Muscle of leg (tissue), 11 donors: Measurements from ENCODE around the gene LPP. TPM values are rescaled to one million over a fixed set of nuclear protein-coding genes. Genes with fewer than 3 reads are reported as not detected.

ENCODE experiments used
- DNase-seq: peaks from one replicate; pipeline ENCODE4 v3.0.0; 2013
- H3K27ac ChIP-seq: one replicate; pipeline ENCODE4 v1.5.1; 2013; ENCODE audit warnings: mild to moderate bottlenecking, low read length, control low read depth
- H3K27me3 ChIP-seq: one replicate; pipeline ENCODE4 v1.6.1; 2013; ENCODE audit warnings: low read length; ENCODE audit not compliant: control insufficient read depth, insufficient read depth
- H3K36me3 ChIP-seq: one replicate; pipeline ENCODE4 v1.6.1; 2013; ENCODE audit warnings: low read length; ENCODE audit not compliant: control insufficient read depth, insufficient read depth
- H3K4me1 ChIP-seq: one replicate; pipeline ENCODE4 v1.6.1; 2013; ENCODE audit warnings: low read length; ENCODE audit not compliant: control insufficient read depth, insufficient read depth
- H3K4me3 ChIP-seq: one replicate; pipeline ENCODE4 v1.5.1; 2013; ENCODE audit warnings: low read length, control low read depth
- H3K9me3 ChIP-seq: replicated peaks from 2 replicates; pipeline ENCODE4 v1.6.1; 2013; ENCODE audit warnings: low read depth, low read length; ENCODE audit not compliant: control insufficient read depth
- WGBS: methylation state at CpG from one replicate; pipeline ENCODE4 v1.1.5; 2013; ENCODE audit warnings: missing lambda C conversion rate; ENCODE audit not compliant: insufficient coverage; 5-methylcytosine and 5-hydroxymethylcytosine counted together
- polyA plus RNA-seq, 8 donors: library from polyadenylated mRNA; unstranded; fragments of 120-200 nt; gene quantifications; one replicate each; pipeline versions ENCODE4 v1.2.1 to v1.2.3, GENCODE V29; 2013; ENCODE audit warnings: inconsistent platforms in 1 of 8, low replicate concordance in 1 of 8; ENCODE audit not compliant: insufficient read length in 8 of 8, insufficient read depth in 1 of 8
- total RNA-seq: library from RNA; stranded (reverse); fragments of 120-200 nt; gene quantifications from one replicate; pipeline ENCODE4 v1.2.4, GENCODE V29; 2013

LPP gene
- total and polyA plus RNA-seq, 9 donors, result 8.9 to 24.3 (median 13.5) TPM

- H3K27ac ChIP-seq, result no peak overlapping the region
Observed at GRCh38 chr3:188590557-188590956, 436.6 kb downstream of the LPP start.

GRCh38 chr3:188594139-188594538 is 440.2 kb downstream of the LPP start:
- H3K4me1 ChIP-seq, result peaks cover 4% of the 10 kb centered on the region
- no peak overlapping the region for H3K4me3 ChIP-seq
- no peaks in the 10 kb centered on the region for H3K36me3 ChIP-seq
- no peak overlapping the region for H3K27ac ChIP-seq
- DNase-seq, result peak; percentile 37
- WGBS, result 100% methylated on average over 1 of the region's 2 CpGs
- H3K9me3 ChIP-seq, result no peaks in the 10 kb centered on the region
- H3K27me3 ChIP-seq, result no peaks in the 10 kb centered on the region

More at GRCh38 chr3:188590557-188590956, 436.6 kb downstream of the LPP start:
- no peak for DNase-seq
- Histone ChIP-seq H3K4me1 (no peaks in the 10 kb centered on the region), H3K36me3 (no peaks in the 10 kb centered on the region), H3K4me3 (no peak overlapping the region), H3K9me3 (no peaks in the 10 kb centered on the region), H3K27me3 (no peaks in the 10 kb centered on the region)

- 70% methylated on average over 2 of the region's 5 CpGs for WGBS
- Histone ChIP-seq H3K36me3 (no peaks in the 10 kb centered on the region), H3K27me3 (no peaks in the 10 kb centered on the region), H3K4me3 (no peak overlapping the region), H3K27ac (peak overlapping the region; percentile 8), H3K4me1 (peaks cover 4% of the 10 kb centered on the region), H3K9me3 (no peaks in the 10 kb centered on the region)
- DNase-seq, result peak; percentile 44
Observed at GRCh38 chr3:188595890-188596376, 442.0 kb downstream of the LPP start.

- H3K36me3 ChIP-seq, result no peaks in the 10 kb centered on the region
- H3K27ac ChIP-seq, result no peak overlapping the region
- WGBS, result no CpG with 5 or more reads among the region's 3 CpGs
- H3K9me3 ChIP-seq, result no peaks in the 10 kb centered on the region
- no peak for DNase-seq
- H3K4me1 ChIP-seq, result peaks cover 4% of the 10 kb centered on the region
- H3K4me3 ChIP-seq, result no peak overlapping the region
- no peaks in the 10 kb centered on the region for H3K27me3 ChIP-seq
Observed at GRCh38 chr3:188598894-188599293, 444.9 kb downstream of the LPP start.

DNA sequence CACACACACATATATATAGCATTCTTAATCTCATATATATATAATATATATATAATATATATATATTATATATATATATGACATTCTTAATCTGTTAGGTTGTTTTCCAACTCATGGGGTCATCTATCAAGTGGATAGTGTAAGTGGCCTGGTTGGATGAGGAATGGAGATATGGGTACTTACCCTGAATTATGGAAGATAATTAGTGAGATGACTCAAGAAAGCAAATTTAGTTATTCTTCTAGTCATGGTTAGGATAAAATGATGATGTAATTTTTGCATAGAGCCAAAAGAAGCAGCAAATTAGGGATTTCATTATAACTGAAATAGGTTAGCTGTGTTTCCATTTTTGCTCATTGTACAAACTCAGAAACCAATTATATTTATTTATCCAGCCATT is 448.2 kb downstream of the LPP start:
- no peak for DNase-seq
- H3K27me3 ChIP-seq, result no peaks in the 10 kb centered on the region
- no peaks in the 10 kb centered on the region for H3K36me3 ChIP-seq
- H3K27ac ChIP-seq, result no peak overlapping the region
- peaks cover 2% of the 10 kb centered on the region for H3K4me1 ChIP-seq
- H3K4me3 ChIP-seq, result no peak overlapping the region
- H3K9me3 ChIP-seq, result no peaks in the 10 kb centered on the region

GRCh38 chr3:188602620-188603019 is 448.7 kb downstream of the LPP start:
- H3K27me3 ChIP-seq, result no peaks in the 10 kb centered on the region
- no peak for DNase-seq
- H3K27ac ChIP-seq, result no peak overlapping the region
- H3K4me3 ChIP-seq, result no peak overlapping the region
- no peaks in the 10 kb centered on the region for H3K36me3 ChIP-seq
- WGBS, result 100% methylated on average over 1 of the region's 3 CpGs
- H3K4me1 ChIP-seq, result peaks cover 2% of the 10 kb centered on the region
- H3K9me3 ChIP-seq, result no peaks in the 10 kb centered on the region

- no peaks in the 10 kb centered on the region for H3K27me3 ChIP-seq
- DNase-seq, result no peak
- no peak overlapping the region for H3K27ac ChIP-seq
- WGBS, result 33% methylated on average over 1 of the region's 1 CpG
- H3K4me1 ChIP-seq, result no peaks in the 10 kb centered on the region
- H3K9me3 ChIP-seq, result peaks cover 3% of the 10 kb centered on the region
- H3K36me3 ChIP-seq, result peaks cover 7% of the 10 kb centered on the region
- no peak overlapping the region for H3K4me3 ChIP-seq
Observed at GRCh38 chr3:188604651-188605050, 450.7 kb downstream of the LPP start.

DNA sequence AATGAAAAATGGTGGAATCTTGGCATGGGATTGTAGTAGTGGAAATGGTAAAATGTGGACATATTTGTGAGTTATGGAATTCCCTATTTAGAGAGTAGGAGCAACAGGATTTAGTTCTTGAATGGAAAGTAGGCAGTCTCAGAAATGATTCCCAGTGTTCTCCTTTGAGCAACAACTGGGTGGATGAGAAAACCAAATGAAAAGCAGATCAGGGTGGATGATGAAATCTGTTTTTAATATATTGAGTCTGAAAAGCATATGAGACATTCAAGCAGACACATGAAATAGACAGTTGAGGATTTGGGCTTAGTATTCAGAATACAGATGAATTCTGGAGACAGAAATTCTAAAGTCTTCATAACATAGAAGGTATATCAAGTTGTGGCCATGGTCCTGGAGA is 451.3 kb downstream of the LPP start:
- H3K4me3 ChIP-seq, result no peak overlapping the region
- H3K9me3 ChIP-seq, result peaks cover 3% of the 10 kb centered on the region
- no peak overlapping the region for H3K27ac ChIP-seq
- H3K27me3 ChIP-seq, result no peaks in the 10 kb centered on the region
- H3K4me1 ChIP-seq, result no peaks in the 10 kb centered on the region
- H3K36me3 ChIP-seq, result peaks cover 13% of the 10 kb centered on the region
- peak; percentile 38 for DNase-seq

DNA sequence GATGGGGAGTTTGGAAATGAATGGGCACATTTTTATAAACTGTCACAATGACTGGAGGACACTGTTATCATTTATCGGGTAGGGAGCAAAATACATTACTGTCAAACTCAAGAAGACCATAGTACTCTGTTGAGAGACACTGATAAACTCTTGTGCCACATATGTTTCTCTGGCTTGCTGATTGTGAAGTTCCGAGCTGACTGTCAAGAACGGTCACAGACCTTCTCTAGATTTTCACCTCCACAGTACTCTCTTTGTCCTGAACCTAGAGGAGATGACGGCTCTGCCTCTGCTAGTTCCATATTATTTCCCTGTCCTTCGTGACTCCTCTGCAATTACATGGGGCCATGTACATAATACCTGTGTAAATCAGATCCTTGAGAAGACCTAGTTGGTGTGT is 451.9 kb downstream of the LPP start:
- H3K27me3 ChIP-seq, result no peaks in the 10 kb centered on the region
- WGBS, result 100% methylated on average over 2 of the region's 5 CpGs
- DNase-seq, result no peak
- peaks cover 3% of the 10 kb centered on the region for H3K9me3 ChIP-seq
- H3K4me3 ChIP-seq, result no peak overlapping the region
- H3K4me1 ChIP-seq, result no peaks in the 10 kb centered on the region
- H3K27ac ChIP-seq, result no peak overlapping the region
- H3K36me3 ChIP-seq, result peaks cover 14% of the 10 kb centered on the region

- Histone ChIP-seq H3K9me3 (peaks cover 3% of the 10 kb centered on the region), H3K27ac (no peak overlapping the region), H3K36me3 (peaks cover 17% of the 10 kb centered on the region), H3K4me1 (no peaks in the 10 kb centered on the region), H3K27me3 (no peaks in the 10 kb centered on the region), H3K4me3 (no peak overlapping the region)
- DNase-seq, result no peak
Observed at GRCh38 chr3:188607805-188608315, 453.9 kb downstream of the LPP start.

- Histone ChIP-seq H3K4me3 (no peak overlapping the region), H3K9me3 (peaks cover 3% of the 10 kb centered on the region), H3K27ac (no peak overlapping the region), H3K27me3 (no peaks in the 10 kb centered on the region), H3K36me3 (peaks cover 17% of the 10 kb centered on the region), H3K4me1 (no peaks in the 10 kb centered on the region)
- DNase-seq, result no peak
- no CpG with 5 or more reads among the region's 3 CpGs for WGBS
Observed at GRCh38 chr3:188608401-188608800, 454.4 kb downstream of the LPP start.
